ENCODE measurements around the gene MFAP5. TPM values are rescaled to one million over a fixed set of nuclear protein-coding genes. Genes with fewer than 3 reads are reported as not detected.

Gene MFAP5
- total RNA-seq, 4 donors from 2014 or later: 49.3 to 205 (median 137) TPM

DNA sequence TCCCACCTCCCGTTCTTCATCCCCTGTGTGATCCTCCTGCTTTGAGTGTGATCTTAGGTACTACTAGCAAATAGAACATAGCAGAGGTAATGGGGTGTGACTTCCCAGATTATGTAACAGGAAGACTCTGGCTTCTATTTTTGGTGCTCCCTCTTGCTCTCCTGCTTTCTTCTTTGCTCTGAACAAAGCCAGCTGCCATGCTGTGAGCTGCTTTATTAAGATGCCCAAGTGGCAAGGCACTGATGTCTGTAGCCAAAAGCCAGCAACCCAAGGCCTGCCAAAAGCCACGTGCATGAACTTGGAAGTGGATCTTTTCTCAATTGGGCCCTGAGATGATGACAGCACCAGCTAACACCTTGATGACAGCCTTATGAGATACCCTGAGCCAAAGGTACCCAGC, 5.8 kb upstream of the MFAP5 start:
- ATAC-seq: no peak
- Histone ChIP-seq H3K4me1 (no peaks in the 10 kb centered on the region), H3K4me3 (no peak overlapping the region), H3K27me3 (no peaks in the 10 kb centered on the region), H3K36me3 (no peaks in the 10 kb centered on the region), H3K9me3 (no peaks in the 10 kb centered on the region), H3K27ac (no peak overlapping the region)
- TF ChIP-seq EP300 (IDR thresholded peaks at IDR 0.05): no peak
- no peak for TF ChIP-seq POLR2A (IDR thresholded peaks at IDR 0.05)
- no peak for TF ChIP-seq POLR2AphosphoS5 (IDR thresholded peaks at IDR 0.05)
- TF ChIP-seq, protein P1, sequence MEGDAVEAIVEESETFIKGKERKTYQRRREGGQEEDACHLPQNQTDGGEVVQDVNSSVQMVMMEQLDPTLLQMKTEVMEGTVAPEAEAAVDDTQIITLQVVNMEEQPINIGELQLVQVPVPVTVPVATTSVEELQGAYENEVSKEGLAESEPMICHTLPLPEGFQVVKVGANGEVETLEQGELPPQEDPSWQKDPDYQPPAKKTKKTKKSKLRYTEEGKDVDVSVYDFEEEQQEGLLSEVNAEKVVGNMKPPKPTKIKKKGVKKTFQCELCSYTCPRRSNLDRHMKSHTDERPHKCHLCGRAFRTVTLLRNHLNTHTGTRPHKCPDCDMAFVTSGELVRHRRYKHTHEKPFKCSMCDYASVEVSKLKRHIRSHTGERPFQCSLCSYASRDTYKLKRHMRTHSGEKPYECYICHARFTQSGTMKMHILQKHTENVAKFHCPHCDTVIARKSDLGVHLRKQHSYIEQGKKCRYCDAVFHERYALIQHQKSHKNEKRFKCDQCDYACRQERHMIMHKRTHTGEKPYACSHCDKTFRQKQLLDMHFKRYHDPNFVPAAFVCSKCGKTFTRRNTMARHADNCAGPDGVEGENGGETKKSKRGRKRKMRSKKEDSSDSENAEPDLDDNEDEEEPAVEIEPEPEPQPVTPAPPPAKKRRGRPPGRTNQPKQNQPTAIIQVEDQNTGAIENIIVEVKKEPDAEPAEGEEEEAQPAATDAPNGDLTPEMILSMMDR (IDR thresholded peaks at IDR 0.05): no peak
- WGBS, 2 donors (ENCODE audit: low coverage in 1 of 2): 54 to 62% methylated on average over 2 of the region's 2 CpGs

DNA sequence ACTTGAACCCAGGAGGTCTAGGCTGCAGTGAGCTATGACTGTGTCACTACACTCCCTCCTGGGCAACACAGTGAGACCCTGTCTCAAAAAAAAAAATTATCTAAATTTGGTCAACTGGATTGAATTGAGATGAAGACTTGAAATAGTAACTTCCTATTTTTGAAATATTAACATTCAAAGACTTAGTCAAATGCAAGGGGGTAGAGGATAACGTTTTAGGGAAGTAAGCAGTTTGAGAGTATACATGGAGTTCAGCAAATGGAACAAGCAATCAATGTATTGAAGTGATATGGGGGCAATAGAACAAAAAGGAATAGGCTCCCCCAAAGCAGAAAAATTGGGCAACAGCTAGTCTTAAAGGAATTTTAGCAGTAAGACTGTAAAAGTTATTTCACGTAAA, 4.6 kb upstream of the MFAP5 start:
- Histone ChIP-seq H3K9me3 (no peaks in the 10 kb centered on the region), H3K4me3 (no peak overlapping the region), H3K27me3 (no peaks in the 10 kb centered on the region), H3K4me1 (no peaks in the 10 kb centered on the region), H3K36me3 (no peaks in the 10 kb centered on the region), H3K27ac (no peak overlapping the region)
- TF ChIP-seq, protein P1 (IDR thresholded peaks at IDR 0.05): no peak
- TF ChIP-seq POLR2A (IDR thresholded peaks at IDR 0.05) (no peak), EP300 (IDR thresholded peaks at IDR 0.05) (no peak), POLR2AphosphoS5 (IDR thresholded peaks at IDR 0.05) (no peak)
- 55 to 69% methylated on average over 2 of the region's 2 CpGs for WGBS, 2 donors (ENCODE audit: low coverage in 1 of 2)
- no peak for ATAC-seq

DNA sequence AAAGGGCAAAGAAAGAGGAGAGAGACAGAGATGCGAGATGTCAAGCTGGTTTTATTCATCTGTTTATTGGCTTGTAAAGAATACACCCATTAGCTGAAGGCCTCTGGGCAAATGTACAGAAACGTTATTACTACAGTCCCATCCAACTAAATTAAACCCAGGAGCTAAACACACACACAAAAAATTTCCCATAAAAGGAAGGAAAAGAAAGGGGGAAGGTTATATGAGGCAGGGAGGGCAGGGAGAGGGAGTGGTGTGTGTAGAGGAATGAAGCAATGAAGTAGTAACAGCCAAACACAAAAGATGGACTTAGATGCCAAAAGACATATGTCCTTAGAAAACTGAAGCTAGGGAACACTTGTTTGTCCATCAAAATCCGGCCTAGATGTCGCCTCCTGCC, 3.1 kb upstream of the MFAP5 start:
- H3K27ac ChIP-seq: peak overlapping the region in 2 of 4 donors; percentile 51 to 75
- TF ChIP-seq POLR2A (IDR thresholded peaks at IDR 0.05): no peak
- TF ChIP-seq, protein P1 (IDR thresholded peaks at IDR 0.05): no peak
- TF ChIP-seq EP300 (IDR thresholded peaks at IDR 0.05): no peak
- TF ChIP-seq POLR2AphosphoS5 (IDR thresholded peaks at IDR 0.05): no peak
- ATAC-seq: no peak

DNA sequence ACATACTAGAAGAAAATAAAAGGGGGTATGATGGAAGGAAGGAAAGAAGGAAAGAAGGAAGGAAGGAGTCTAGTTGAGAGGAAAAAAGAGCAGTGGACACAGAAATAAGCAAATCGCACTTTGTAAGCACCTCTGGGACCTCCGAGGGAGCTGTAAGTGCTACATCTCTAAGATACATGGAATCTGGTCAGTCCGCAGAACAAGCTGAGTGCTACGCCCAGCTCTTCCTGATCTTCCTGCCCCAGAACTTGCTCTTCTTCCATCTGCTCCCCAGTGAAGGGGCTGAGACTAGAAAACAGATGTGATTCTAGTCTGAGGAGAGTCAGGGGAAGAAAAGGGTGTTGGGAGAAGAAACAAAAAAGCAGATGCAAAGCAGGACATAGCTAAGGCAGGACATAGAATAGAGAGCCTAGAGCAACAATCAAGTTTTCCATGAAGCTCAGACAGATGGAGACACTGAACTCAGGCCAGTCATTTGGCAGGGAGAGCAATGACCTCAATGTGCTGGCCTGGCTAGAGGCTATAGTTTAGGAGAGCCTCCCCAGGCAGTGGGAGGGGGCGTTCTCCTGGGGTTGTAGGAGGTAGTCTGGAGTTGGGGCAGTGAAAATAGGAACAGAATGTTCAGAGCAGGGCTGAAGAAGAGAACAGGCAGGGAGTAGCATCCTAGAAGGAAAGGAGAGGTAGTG, 1.7 kb upstream of the MFAP5 start:
- ATAC-seq: peak; percentile 83
- no peaks in the 10 kb centered on the region for H3K4me1 ChIP-seq
- H3K4me3 ChIP-seq: no peak overlapping the region
- TF ChIP-seq EP300 (IDR thresholded peaks at IDR 0.05) (no peak), POLR2AphosphoS5 (IDR thresholded peaks at IDR 0.05) (no peak), POLR2A (IDR thresholded peaks at IDR 0.05) (no peak)
- TF ChIP-seq, protein P1 (IDR thresholded peaks at IDR 0.05): no peak
- H3K9me3 ChIP-seq: no peaks in the 10 kb centered on the region
- WGBS, 2 donors (ENCODE audit: low coverage in 1 of 2): 53 to 74% methylated on average over 4 to 5 of the region's 5 CpGs
- H3K36me3 ChIP-seq: no peaks in the 10 kb centered on the region
- H3K27me3 ChIP-seq: no peaks in the 10 kb centered on the region
- H3K27ac ChIP-seq: peak overlapping the region in 3 of 4 donors; percentile 56 to 75 (median 63)

More for the DNA sequence above, 3.1 kb upstream of the MFAP5 start:
- Histone ChIP-seq H3K4me1 (no peaks in the 10 kb centered on the region), H3K4me3 (no peak overlapping the region), H3K9me3 (no peaks in the 10 kb centered on the region), H3K27me3 (no peaks in the 10 kb centered on the region), H3K36me3 (no peaks in the 10 kb centered on the region)
- WGBS, 2 donors (ENCODE audit: low coverage in 1 of 2): 53 to 61% methylated on average over 4 of the region's 4 CpGs

DNA sequence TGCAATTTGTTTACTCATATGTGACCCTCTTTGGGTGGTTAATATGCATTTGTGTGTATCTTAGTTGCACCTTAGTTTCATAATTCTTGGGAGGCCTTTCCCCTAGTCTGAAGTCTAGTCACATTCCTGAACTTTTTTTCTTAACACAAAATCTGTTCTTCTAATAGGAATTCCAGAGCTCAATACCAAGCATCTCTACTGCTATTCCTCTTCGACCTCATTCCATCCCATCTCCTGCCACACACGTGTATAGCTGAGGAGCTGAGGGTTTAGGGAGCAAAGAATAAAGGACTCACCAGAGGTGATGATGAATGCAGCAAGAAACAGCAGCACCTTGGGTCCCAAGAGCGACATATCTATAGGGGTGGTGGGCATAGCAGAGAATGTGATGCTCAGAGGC, 875 bp downstream of the MFAP5 start:
- 31 to 100% methylated on average over 1 to 2 of the region's 3 CpGs for WGBS, 2 donors (ENCODE audit: low coverage in 1 of 2)
- Histone ChIP-seq H3K4me3 (peak overlapping the region in 1 of 2 donors; percentile 33), H3K9me3 (no peaks in the 10 kb centered on the region), H3K36me3 (no peaks in the 10 kb centered on the region), H3K27ac (peak overlapping the region in 3 of 4 donors; percentile 22 to 73 (median 50)), H3K27me3 (no peaks in the 10 kb centered on the region), H3K4me1 (no peaks in the 10 kb centered on the region)
- TF ChIP-seq POLR2AphosphoS5 (IDR thresholded peaks at IDR 0.05) (no peak), EP300 (IDR thresholded peaks at IDR 0.05) (no peak)
- no peak for ATAC-seq

Data from gastroesophageal sphincter (tissue), 4 donors.